Measurements from ENCODE around the gene SLC9A5.

Gene SLC9A5

DNA sequence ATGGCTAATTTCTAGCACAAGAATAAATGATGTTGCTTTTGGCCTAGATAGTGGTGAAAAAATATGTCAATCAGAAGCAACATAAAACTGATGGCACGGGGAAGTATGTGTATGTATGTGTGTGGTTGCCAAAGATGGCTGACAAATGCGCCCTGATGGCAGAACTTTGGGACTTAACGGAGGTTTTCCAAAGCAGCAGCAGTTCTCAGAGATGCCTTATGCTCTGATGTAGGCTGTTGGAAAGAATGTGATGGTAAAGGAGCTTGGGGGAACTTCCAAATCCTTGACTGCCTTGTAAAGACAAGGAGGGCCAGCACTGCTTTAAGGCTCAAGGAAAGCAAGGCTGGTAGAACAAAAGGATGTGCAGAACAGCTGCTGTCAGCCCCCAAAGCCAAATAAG is 61.8 kb downstream of the SLC9A5 start:
- Histone ChIP-seq H3K9ac (ENCODE audit: low read length) (no peak overlapping the region), H3K4me3 (ENCODE audit: low read depth, low read length, poor library complexity, severe bottlenecking) (no peak overlapping the region), H3F3A (ENCODE audit: insufficient read depth, low read length) (no peaks in the 10 kb centered on the region), H3K79me2 (ENCODE audit: insufficient read depth, low read length) (no peaks in the 10 kb centered on the region), H2AFZ (ENCODE audit: low read length) (no peak overlapping the region), H3K4me1 (ENCODE audit: insufficient read depth, low read length, severe bottlenecking) (no peaks in the 10 kb centered on the region), H3K27me3 (ENCODE audit: insufficient read depth, low read length) (peaks cover 3% of the 10 kb centered on the region; the same call in 1 of the 2 replicates), H3K9me3 (ENCODE audit: low read length) (no peaks in the 10 kb centered on the region), H3K27ac (ENCODE audit: low read depth, low read length, poor library complexity, severe bottlenecking) (no peak overlapping the region), H4K20me1 (ENCODE audit: insufficient read depth, low read length) (no peaks in the 10 kb centered on the region), H3K36me3 (ENCODE audit: insufficient read depth, low read length) (no peaks in the 10 kb centered on the region), H3K4me2 (ENCODE audit: low read length) (no peak overlapping the region), H3K9me2 (ENCODE audit: low read depth, low read length) (no peaks in the 10 kb centered on the region)
- TF ChIP-seq EZH2 (IDR thresholded peaks at IDR 0.05; ENCODE audit: borderline replicate concordance, low read length), result no peak
- TF ChIP-seq, protein P1, sequence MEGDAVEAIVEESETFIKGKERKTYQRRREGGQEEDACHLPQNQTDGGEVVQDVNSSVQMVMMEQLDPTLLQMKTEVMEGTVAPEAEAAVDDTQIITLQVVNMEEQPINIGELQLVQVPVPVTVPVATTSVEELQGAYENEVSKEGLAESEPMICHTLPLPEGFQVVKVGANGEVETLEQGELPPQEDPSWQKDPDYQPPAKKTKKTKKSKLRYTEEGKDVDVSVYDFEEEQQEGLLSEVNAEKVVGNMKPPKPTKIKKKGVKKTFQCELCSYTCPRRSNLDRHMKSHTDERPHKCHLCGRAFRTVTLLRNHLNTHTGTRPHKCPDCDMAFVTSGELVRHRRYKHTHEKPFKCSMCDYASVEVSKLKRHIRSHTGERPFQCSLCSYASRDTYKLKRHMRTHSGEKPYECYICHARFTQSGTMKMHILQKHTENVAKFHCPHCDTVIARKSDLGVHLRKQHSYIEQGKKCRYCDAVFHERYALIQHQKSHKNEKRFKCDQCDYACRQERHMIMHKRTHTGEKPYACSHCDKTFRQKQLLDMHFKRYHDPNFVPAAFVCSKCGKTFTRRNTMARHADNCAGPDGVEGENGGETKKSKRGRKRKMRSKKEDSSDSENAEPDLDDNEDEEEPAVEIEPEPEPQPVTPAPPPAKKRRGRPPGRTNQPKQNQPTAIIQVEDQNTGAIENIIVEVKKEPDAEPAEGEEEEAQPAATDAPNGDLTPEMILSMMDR (IDR thresholded peaks at IDR 0.05; ENCODE audit: low read length), result no peak

GRCh38 chr16:67311607-67312488 is 63.1 kb downstream of the SLC9A5 start:
- no peaks in the 10 kb centered on the region for H4K20me1 ChIP-seq (ENCODE audit: insufficient read depth, low read length)
- H2AFZ ChIP-seq (ENCODE audit: low read length), result no peak overlapping the region
- H3K9ac ChIP-seq (ENCODE audit: low read length), result no peak overlapping the region
- no peaks in the 10 kb centered on the region for H3K9me3 ChIP-seq (ENCODE audit: low read length)
- H3K4me2 ChIP-seq (ENCODE audit: low read length), result no peak overlapping the region
- no peaks in the 10 kb centered on the region for H3K79me2 ChIP-seq (ENCODE audit: insufficient read depth, low read length)
- no peaks in the 10 kb centered on the region for H3K36me3 ChIP-seq (ENCODE audit: insufficient read depth, low read length)
- H3K9me2 ChIP-seq (ENCODE audit: low read depth, low read length), result no peaks in the 10 kb centered on the region
- H3K27me3 ChIP-seq (ENCODE audit: insufficient read depth, low read length), result no peaks in the 10 kb centered on the region
- no peak for TF ChIP-seq EZH2 (IDR thresholded peaks at IDR 0.05; ENCODE audit: borderline replicate concordance, low read length)
- TF ChIP-seq, protein P1 (IDR thresholded peaks at IDR 0.05; ENCODE audit: low read length), result no peak
- no peaks in the 10 kb centered on the region for H3K4me1 ChIP-seq (ENCODE audit: insufficient read depth, low read length, severe bottlenecking)
- H3F3A ChIP-seq (ENCODE audit: insufficient read depth, low read length), result no peaks in the 10 kb centered on the region
- H3K27ac ChIP-seq (ENCODE audit: low read depth, low read length, poor library complexity, severe bottlenecking), result no peak overlapping the region
- no peak overlapping the region for H3K4me3 ChIP-seq (ENCODE audit: low read depth, low read length, poor library complexity, severe bottlenecking)

GRCh38 chr16:67312719-67313118 is 63.9 kb downstream of the SLC9A5 start:
- H3K4me2 ChIP-seq (ENCODE audit: low read length), result no peak overlapping the region
- no peaks in the 10 kb centered on the region for H3K79me2 ChIP-seq (ENCODE audit: insufficient read depth, low read length)
- no peaks in the 10 kb centered on the region for H3K27me3 ChIP-seq (ENCODE audit: insufficient read depth, low read length)
- H3K4me1 ChIP-seq (ENCODE audit: insufficient read depth, low read length, severe bottlenecking), result no peaks in the 10 kb centered on the region
- H3K9ac ChIP-seq (ENCODE audit: low read length), result no peak overlapping the region
- H3K36me3 ChIP-seq (ENCODE audit: insufficient read depth, low read length), result no peaks in the 10 kb centered on the region
- no peak overlapping the region for H3K27ac ChIP-seq (ENCODE audit: low read depth, low read length, poor library complexity, severe bottlenecking)
- H2AFZ ChIP-seq (ENCODE audit: low read length), result no peak overlapping the region
- no peak overlapping the region for H3K4me3 ChIP-seq (ENCODE audit: low read depth, low read length, poor library complexity, severe bottlenecking)
- no peaks in the 10 kb centered on the region for H3K9me3 ChIP-seq (ENCODE audit: low read length)
- H3K9me2 ChIP-seq (ENCODE audit: low read depth, low read length), result no peaks in the 10 kb centered on the region
- H4K20me1 ChIP-seq (ENCODE audit: insufficient read depth, low read length), result no peaks in the 10 kb centered on the region
- TF ChIP-seq, protein P1 (IDR thresholded peaks at IDR 0.05; ENCODE audit: low read length), result no peak
- TF ChIP-seq EZH2 (IDR thresholded peaks at IDR 0.05; ENCODE audit: borderline replicate concordance, low read length), result no peak
- H3F3A ChIP-seq (ENCODE audit: insufficient read depth, low read length), result no peaks in the 10 kb centered on the region
